Astrocyte of the hippocampus (primary cell): ENCODE results near the gene TMEM270.
A peak's percentile ranks its signal among the peaks of the same experiment; 100 is the strongest.

Experiments
- DNase-seq: peaks from one replicate; pipeline ENCODE4 v3.0.0; 2011; ENCODE audit warnings: low read depth, low spot score

Gene TMEM270

GRCh38 chr7:73885975-73886798, 25.2 kb downstream of the TMEM270 start:
- peak; percentile 86 for DNase-seq

GRCh38 chr7:73887762-73888161, 26.8 kb downstream of the TMEM270 start:
- no peak for DNase-seq

- no peak for DNase-seq
These were observed 28.0 kb downstream of the TMEM270 start for GRCh38 chr7:73888959-73889358.

GRCh38 chr7:73890555-73891147, 29.7 kb downstream of the TMEM270 start:
- DNase-seq: no peak

GRCh38 chr7:73891178-73891885, 30.4 kb downstream of the TMEM270 start:
- no peak for DNase-seq

- DNase-seq: peak; percentile 77
These were observed 31.3 kb downstream of the TMEM270 start for GRCh38 chr7:73892003-73892999.

- peak; percentile 65 for DNase-seq
These were observed 32.6 kb downstream of the TMEM270 start for GRCh38 chr7:73893342-73894101.

GRCh38 chr7:73894166-73894565, 33.2 kb downstream of the TMEM270 start:
- no peak for DNase-seq

- DNase-seq: peak; percentile 98
These were observed 34.0 kb downstream of the TMEM270 start for GRCh38 chr7:73894733-73895551.

GRCh38 chr7:73895626-73896025, 34.7 kb downstream of the TMEM270 start:
- DNase-seq: no peak

GRCh38 chr7:73896454-73896853, 35.5 kb downstream of the TMEM270 start:
- no peak for DNase-seq

GRCh38 chr7:73899731-73900142, 38.8 kb downstream of the TMEM270 start:
- DNase-seq: peak; percentile 50

- no peak for DNase-seq
These were observed 39.3 kb downstream of the TMEM270 start for GRCh38 chr7:73900286-73900685.

- DNase-seq: no peak
These were observed 40.4 kb downstream of the TMEM270 start for GRCh38 chr7:73901231-73901822.

- DNase-seq: no peak
These were observed 41.1 kb downstream of the TMEM270 start for GRCh38 chr7:73901823-73902597.

- DNase-seq: no peak
These were observed 42.6 kb downstream of the TMEM270 start for GRCh38 chr7:73903321-73904218.
